Measurements from ENCODE around the gene DCTN4. TPM values are rescaled to one million over a fixed set of nuclear protein-coding genes. Genes with fewer than 3 reads are reported as not detected.

DCTN4 gene
- total RNA-seq, 2 donors from 2014 or later: 58.7 to 61.6 TPM

GRCh38 chr5:150675069-150675468 lies 83.7 kb downstream of the DCTN4 start:
- no peak for DNase-seq (ENCODE audit: low spot score)
- intact Hi-C loops (cut with DNase I): no loop called here

DNA sequence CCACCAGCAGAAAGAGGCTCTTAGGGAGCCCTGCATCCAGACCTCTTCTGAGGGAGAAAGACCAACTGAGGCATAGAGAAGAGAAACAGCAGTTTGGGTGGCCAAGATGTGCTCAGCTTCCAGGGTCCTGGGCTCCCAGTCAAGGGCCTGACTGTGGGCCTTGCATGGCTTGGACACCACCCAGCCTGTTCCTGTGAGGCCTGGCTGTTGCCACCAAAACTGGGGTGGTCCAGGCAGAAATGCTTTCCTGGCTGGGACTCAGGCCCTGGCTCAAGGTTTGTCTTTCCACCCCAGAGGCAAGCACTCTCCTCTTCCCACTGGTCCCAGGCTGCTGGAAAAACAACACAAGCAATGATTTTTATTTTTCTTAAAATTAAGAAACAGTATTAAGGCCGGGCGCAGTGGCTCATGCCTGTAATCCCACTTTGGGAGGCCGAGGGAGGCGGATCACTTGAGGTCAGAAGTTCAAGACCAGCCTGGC lies 84.4 kb downstream of the DCTN4 start:
- intact Hi-C loops (cut with DNase I): no loop called here
- DNase-seq (ENCODE audit: low spot score): peak; percentile 88

DNA sequence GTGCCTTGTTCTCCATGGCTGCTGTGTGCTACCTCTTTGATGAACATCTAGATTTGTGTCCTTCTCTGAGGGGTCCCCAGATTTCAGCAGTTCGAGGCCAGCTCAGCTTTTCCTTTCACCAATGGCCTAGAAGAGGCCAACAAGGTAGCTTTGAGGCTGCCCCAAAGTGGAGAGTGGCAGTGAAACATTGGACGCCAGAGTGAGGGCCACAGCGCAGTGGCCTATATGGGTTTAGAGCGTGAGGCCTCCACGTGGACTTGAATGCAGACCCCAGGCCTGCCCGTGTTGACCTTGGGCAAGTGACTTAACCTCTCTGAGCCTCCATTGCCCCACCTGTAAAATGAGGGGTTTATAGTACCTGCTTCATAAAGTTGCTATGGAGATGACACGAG lies 85.9 kb downstream of the DCTN4 start:
- intact Hi-C loops (cut with DNase I): no loop called here
- no peak for DNase-seq (ENCODE audit: low spot score)

DNA sequence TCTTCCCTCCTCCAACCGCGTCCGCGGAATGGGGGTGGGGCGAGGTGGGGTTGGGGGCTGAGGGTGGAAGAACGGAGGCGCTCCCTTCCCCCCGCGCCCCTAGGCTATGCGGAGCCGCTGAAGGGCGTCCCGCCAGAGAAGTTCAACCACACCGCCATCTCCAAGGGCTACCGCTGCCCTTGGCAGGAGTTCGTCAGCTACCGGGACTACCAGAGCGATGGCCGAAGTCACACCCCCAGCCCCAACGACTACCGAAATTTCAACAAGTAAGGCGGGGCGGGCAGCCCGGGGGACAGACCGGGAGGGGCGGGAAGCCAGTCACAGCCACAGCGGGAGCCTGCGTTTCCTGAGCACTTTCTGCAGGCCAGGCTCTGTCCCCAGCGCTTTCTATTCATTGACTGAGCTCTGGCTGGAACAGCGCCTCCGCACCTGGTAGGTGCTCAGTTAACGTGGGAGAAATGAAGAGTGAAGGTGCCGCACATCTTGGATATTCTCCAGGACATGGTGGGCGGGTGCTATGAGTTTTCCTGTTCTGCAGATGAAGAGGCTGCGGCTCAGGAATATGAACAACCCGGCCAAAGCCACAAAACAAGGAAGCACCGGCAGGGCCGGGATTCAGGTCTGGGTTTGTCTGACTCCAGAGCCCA lies 86.5 kb downstream of the DCTN4 start:
- no peak for DNase-seq (ENCODE audit: low spot score)
- intact Hi-C loops (cut with DNase I): no loop called here

- intact Hi-C loops (cut with DNase I): no loop called here
- no peak for DNase-seq (ENCODE audit: low spot score)
Measured at GRCh38 chr5:150671509-150672236, 87.1 kb downstream of the DCTN4 start.

DNA sequence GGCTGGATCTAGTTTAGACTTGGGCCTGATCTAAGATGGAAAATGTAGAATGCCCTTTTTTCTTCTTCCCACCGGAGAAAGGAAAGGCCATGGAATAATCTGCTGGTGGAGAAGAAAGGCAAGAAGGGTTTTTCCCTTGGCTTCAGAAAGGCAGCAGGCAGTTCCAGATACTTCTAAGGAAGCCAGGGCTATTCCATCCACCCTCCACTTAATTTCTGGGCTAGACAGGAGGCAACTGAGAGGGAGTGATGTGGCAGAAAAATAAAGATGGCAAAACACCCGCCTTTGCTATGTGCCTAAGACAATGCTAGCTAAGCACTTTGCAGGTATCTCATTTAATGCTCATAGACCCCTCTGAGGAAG lies 87.9 kb downstream of the DCTN4 start:
- no peak for DNase-seq (ENCODE audit: low spot score)

DNA sequence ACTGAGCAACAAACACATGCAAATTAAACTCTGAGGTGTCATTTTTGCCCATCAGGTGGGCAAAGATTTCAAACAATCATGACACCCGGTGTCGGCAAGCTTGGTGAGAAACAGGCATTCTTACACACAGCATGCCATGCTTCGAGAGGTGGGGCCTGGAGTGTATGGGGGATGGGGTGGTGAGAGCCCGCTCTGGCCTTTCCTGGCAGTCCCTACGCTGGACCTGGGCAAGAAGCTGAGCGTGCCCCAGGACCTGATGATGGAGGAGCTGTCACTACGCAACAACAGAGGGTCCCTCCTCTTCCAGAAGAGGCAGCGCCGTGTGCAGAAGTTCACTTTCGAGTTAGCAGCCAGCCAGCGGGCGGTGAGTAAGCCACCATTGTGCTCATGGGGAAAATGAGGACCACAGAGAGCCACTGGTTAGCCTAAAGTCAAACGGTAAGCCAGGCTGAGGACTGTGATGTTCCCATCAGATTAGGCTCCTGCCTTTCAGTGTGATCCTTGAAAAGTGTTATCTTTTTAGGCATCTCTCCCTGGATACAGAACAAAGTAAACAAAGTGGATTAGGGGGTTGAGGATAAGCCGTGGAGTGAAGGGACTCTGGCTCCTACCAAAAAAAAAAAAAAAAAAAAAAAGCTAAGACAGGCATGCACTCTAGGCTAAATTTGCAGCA lies 88.4 kb downstream of the DCTN4 start:
- no peak for DNase-seq (ENCODE audit: low spot score)
- intact Hi-C loops (cut with DNase I): no loop called here

More for the DNA sequence above, 87.9 kb downstream of the DCTN4 start:
- intact Hi-C loops (cut with DNase I): no loop called here

DNA sequence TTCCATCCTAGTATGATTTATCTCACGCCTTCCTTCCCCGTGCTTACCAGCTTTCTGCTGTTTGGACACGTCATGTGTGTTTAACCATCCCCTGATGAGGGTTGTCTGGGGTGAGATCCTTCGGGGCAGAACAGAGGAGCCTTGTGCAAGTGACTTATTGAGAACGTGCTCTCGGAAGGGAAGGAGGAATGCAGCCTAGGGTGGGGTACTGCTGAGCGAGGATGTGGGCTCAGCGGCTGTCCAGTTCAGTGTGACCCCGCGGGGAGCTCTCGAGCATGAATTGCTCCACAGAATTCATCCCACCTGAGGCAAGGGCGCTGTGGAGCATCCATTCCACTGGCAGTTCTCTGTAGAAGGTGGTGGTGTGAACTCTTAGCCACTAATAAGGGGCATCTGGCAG lies 93.8 kb downstream of the DCTN4 start:
- DNase-seq (ENCODE audit: low spot score): no peak

DNA sequence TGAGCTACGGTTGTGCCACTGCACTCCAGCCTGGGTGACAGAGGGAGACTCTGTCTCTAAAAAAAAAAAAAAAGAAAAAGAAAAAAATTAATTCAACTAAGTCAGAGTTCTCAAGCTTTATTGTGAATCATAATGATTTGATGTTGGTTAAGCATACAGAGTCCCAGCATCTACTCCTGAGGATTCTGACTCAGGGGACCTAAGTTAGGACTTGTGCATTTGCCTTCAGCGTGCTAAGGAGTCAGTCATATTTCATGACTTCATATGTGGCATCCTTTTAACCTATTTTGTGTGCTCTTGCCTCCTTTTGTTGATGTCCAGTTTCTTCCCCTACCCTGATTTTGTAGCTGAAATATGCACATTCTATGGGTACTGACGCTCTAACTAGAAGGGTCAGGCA lies 94.9 kb downstream of the DCTN4 start:
- no peak for DNase-seq (ENCODE audit: low spot score)
- intact Hi-C loops (cut with DNase I): loop anchor here in 1 of 2 donors (1.0 to 5.0 kb wide), 2 partner anchors 47 to 1002 kb away; no protein-coding TSS in a partner anchor

More for the DNA sequence above, 93.8 kb downstream of the DCTN4 start:
- intact Hi-C loops (cut with DNase I): no loop called here

DNA sequence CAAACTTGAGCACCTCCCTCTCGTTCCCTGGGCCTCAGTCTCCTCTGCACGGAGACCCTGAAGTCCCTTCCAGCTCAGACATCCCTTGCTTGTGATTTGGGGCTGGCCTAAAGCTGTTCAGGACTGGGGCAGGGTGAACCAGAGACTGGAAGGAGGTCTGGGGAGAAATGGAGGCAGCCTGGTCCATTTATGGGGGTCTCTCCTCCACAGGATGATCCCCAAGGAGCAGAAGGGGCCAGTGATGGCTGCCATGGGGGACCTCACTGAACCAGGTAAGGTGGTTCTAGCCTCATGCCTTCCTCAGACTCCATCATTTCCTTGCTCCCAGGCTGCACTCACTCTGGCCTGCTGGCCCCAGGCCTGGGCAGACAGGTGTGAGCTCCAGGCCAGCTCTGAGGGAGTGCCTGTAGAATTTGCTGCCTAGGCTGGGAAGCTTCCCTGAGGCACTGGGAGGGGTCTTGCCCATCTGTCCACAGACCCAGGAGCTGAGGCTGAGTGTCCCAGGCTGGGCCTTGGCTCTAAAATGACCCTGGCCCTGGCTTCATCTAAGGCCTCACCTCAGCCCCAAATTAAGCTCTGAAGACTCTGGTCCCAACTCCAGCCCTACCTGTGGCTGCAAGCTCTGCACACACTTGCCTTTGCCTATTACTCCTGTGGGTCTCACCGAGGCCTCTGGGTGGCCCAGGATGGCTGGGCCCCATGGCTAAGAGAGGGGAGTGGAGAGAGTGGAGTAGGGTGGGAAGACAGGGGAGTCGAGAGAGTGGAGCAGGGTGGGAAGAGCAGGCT lies 95.9 kb downstream of the DCTN4 start:
- intact Hi-C loops (cut with DNase I): loop anchor here in 1 of 2 donors (1.0 to 5.0 kb wide), 2 partner anchors 48 to 1001 kb away; no protein-coding TSS in a partner anchor
- DNase-seq (ENCODE audit: low spot score): no peak

DNA sequence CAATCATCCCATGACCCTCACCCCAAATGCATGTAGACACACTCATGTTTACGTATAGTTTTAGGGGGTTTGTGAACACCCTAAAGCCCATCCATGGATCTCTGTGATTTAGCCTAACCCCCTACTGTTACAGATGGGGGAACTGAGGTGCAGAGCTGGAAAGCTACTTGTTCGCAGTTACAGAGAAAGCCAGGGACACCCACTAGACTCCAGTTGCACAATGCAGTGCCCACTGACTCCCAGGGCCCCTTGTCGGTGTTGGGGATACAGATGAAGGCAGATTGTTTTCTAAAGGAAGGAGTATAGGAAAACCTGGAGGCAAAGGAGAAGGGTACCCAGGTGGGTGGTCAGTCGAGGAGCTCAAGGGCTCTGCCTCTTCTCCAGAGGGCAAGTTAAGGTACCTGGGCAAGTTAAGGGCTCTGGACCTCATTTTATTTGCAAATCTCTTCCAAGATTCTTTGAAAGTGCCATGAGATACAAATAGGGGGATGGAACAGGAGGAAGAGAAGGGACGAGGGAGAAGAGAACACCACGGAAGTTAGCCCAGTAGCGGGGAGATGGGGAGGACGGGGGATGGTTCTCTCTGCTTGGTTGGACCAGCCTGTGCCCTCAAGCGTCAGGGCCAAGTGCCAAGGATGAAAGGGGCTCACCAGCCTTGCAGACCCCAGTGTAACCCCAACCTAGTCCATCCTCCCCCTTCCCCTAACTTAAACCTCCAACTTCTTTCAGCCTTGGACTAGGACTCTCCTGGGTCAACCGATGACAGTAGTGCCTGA lies 96.8 kb downstream of the DCTN4 start:
- DNase-seq (ENCODE audit: low spot score): no peak
- intact Hi-C loops (cut with DNase I): loop anchor here in 1 of 2 donors (5.0 kb wide), 1 partner anchor 1000 kb away; no protein-coding TSS in a partner anchor

- DNase-seq (ENCODE audit: low spot score): no peak
- intact Hi-C loops (cut with DNase I): loop anchor here in 1 of 2 donors (5.0 kb wide), 1 partner anchor 999 kb away; no protein-coding TSS in a partner anchor
Measured at GRCh38 chr5:150661086-150661485, 97.7 kb downstream of the DCTN4 start, which contains the start of gene MYOZ3. Gene MYOZ3 (plus strand): TSS chr5:150661251. CDS start chr5:150662942, 1,691 bp downstream.

DNA sequence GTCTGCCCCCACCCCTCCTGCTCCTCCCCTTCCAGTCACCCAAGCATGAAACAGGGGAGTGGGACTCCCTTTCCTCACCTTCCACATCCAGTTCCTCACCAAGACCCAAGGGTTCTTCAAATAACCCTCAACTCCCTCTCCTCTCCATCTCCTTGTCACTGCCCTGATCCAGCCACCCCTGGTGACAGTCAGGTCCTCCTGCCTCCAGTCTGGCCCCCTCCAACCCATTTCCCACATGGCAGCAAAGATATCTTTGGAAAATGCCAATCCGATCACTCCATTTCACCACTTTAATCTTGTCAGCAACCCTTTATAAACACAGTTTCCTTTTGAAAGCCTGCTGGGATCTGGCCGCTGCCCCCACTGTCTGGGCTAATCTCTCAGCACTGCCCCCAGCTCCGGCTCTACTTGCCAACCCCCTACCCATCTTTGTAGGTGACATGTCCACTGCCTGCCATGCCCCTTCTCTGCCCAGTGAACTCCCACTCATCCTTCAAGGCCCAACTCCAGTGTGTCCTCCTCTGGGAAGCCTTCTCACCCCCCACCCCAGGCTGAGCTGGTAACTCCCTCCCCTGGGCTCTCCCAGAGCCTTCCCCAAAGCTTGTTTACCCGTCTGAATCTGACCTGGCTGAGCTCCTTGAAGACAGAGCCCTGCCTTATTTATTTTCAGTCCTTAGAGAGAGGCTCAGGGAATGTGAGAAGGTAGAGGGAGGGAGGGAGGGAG lies 98.5 kb downstream of the DCTN4 start:
- peak; percentile 49 for DNase-seq (ENCODE audit: low spot score)
- intact Hi-C loops (cut with DNase I): loop anchor here in 1 of 2 donors (5.0 kb wide), 1 partner anchor 998 kb away; no protein-coding TSS in a partner anchor

GRCh38 chr5:150659360-150660107 lies 99.3 kb downstream of the DCTN4 start:
- DNase-seq (ENCODE audit: low spot score): peak; percentile 62
- intact Hi-C loops (cut with DNase I): loop anchor here (5.0 kb wide), 3 partner anchors 72 to 997 kb away; no protein-coding TSS in a partner anchor

DNA sequence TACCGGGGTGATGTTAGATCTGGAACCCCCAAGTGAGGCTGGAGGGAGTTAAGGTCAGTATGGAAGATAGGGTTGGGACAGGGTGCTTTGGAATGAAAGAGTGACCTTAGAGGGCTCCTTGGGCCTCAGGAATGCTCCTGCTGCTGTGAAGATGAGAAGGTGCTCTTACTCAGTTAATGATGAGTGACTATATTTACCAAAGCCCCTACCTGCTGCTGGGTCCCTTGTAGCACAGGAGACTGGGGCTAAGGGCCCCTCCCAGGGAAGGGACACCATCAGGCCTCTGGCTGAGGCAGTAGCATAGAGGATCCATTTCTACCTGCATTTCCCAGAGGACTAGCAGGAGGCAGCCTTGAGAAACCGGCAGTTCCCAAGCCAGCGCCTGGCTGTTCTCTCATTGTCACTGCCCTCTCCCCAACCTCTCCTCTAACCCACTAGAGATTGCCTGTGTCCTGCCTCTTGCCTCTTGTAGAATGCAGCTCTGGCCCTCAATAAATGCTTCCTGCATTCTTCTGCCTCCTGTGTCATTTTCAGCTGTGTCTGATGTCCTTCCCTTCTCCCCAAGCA lies 100.0 kb downstream of the DCTN4 start:
- DNase-seq (ENCODE audit: low spot score): peak; percentile 54
- intact Hi-C loops (cut with DNase I): loop anchor here (5.0 kb wide), 2 partner anchors 71 to 96 kb away; no protein-coding TSS in a partner anchor
